Choroid plexus epithelial cell (primary cell): ENCODE data around the gene HINT1.
"Not testable (repeated sequence)": the region's sequence is repeated elsewhere in the genome, so short reads cannot be mapped to it uniquely, and the experiment has no call there.

Source experiments
- DNase-seq: peaks from one replicate; pipeline ENCODE4 v3.0.0-alpha.2; 2010; ENCODE audit warnings: low read depth
- H3K4me3 ChIP-seq: 2 replicates; pipeline ENCODE4 v1.5.1; 2011; ENCODE audit warnings: low read depth, mild to moderate bottlenecking, control low read depth, low read length, moderate library complexity
- CTCF ChIP-seq: conservative IDR thresholded peaks from 2 replicates; pipeline ENCODE4 v1.5.1; 2011; ENCODE audit warnings: low read depth, mild to moderate bottlenecking, control low read depth, inconsistent platforms, low read length, moderate library complexity

The HINT1 gene

DNA sequence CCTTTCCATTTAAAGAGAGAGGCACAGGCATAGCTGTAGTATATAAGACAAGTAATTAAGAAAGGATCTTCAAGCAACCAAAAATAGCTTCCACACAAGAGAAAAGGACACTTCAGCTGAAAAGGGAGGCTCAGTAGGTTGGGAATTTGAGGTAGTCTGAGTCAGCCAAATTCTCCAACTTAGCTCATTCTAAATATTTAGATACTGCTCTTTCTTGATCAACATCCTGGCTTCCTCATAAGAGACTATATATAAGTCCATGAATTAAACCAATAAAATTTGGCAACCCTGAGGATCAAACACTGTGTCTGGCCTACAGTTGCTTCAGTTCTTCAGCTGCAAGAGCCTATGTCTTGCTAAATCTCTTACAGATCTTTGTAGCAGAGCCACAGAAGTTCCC lies 17.8 kb downstream of the HINT1 start:
- TF ChIP-seq CTCF = no peak
- no peak overlapping the region for H3K4me3 ChIP-seq
- no peak for DNase-seq

DNA sequence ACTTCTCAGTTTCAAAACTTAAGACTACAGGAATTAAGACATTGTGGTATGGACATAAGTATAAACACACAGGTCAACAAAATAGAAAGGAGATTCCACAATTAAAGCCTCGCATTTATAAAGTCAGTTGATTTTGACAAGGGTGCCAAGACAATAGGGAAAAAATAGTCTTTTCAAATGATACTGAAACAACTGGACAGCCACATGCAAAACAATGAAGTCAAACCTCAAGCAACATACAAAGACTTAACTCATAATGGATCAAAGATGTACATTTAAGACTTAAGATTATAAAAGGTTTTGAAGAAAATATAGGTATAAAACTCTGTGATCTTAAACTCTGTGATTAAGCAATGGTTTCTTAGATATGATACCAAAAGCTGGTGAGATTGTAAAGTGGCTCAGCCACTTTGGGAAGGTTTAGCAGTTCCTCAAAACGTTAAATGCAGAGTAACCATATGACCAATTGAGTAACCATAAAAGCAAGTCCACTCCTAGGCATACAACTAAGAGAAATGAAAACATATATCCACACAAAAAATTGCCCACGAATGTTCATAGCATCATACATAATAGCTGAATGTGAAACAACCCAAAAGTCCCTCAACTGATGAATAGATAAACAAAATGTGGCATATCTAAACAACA lies 22.0 kb downstream of the HINT1 start:
- no peak for TF ChIP-seq CTCF
- no peak overlapping the region for H3K4me3 ChIP-seq
- no peak for DNase-seq

DNA sequence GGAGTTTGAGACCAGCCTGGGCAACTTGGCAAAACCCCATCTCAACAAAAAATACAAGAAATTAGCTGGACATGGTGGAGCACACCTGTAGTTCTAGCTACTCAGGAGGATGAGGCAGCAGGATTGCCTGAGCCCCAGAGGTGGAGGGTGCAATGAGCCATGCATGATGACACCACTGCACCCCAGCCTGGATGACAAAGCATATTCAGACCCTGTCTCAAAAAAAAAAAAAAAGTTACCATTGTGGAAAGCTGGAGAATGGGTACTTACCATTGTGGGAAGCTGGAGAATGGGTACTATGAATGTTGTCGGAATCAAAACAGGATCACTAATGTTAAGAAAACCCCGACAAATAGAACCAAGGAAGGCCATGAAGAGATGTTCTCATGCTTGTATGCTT lies 25.7 kb downstream of the HINT1 start:
- TF ChIP-seq CTCF = no peak
- no peak for DNase-seq
- H3K4me3 ChIP-seq = no peak overlapping the region

GRCh38 chr5:131138406-131138805 lies 26.6 kb downstream of the HINT1 start:
- DNase-seq, H3K4me3 ChIP-seq: not testable (repeated sequence)

GRCh38 chr5:131133091-131133490 lies 32.0 kb downstream of the HINT1 start:
- H3K4me3 ChIP-seq, DNase-seq: not testable (repeated sequence)

GRCh38 chr5:131129306-131129705 lies 35.8 kb downstream of the HINT1 start:
- no peak for DNase-seq
- no peak for TF ChIP-seq CTCF
- no peak overlapping the region for H3K4me3 ChIP-seq

- not testable (repeated sequence) for DNase-seq, H3K4me3 ChIP-seq
These were observed 37.8 kb downstream of the HINT1 start for GRCh38 chr5:131127244-131127643.

GRCh38 chr5:131114754-131115153 lies 50.3 kb downstream of the HINT1 start:
- TF ChIP-seq CTCF = no peak
- no peak for DNase-seq
- no peak overlapping the region for H3K4me3 ChIP-seq

- no peak overlapping the region for H3K4me3 ChIP-seq
- no peak for DNase-seq
- TF ChIP-seq CTCF = no peak
These were observed 52.6 kb downstream of the HINT1 start for GRCh38 chr5:131112424-131112823.
